Measurements from ENCODE around the gene GRIA4.

Gene GRIA4

DNA sequence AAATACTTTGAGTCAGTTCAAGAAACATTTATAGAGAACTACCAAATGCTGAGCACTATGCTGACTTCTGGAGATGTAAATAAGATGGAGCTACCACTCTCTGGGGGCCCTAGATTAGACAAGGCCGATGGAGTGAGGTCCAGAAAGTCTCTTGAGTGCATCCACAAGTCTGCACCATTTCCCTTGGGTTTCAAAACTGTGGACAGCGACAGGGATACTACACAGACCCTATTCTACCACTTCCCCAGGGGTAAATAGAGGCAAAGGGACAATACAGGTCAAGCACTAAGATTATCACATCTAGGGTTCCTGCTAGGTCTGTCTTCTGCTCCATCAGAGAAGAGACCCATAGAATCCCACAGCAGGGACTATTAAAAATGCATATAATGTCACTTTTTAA lies 183.2 kb downstream of the GRIA4 start:
- H2BK15ac ChIP-seq (ENCODE audit: low read depth, poor library complexity, severe bottlenecking): no peak overlapping the region

GRCh38 chr11:105799263-105799662 lies 189.4 kb downstream of the GRIA4 start:
- Histone ChIP-seq H4K8ac (ENCODE audit: low read length) (no peak overlapping the region), H3K23ac (ENCODE audit: low read length in 2 of 2) (no peak overlapping the region), H2BK12ac (ENCODE audit: low read length in 2 of 2) (no peak overlapping the region), H3K4ac (ENCODE audit: low read depth in 1 of 2, low read length in 2 of 2) (no peak overlapping the region), H3K9me3 (ENCODE audit: control insufficient read depth, low read length) (no peaks in the 10 kb centered on the region), H3K79me1 (replicated peaks; ENCODE audit: low read length, poor library complexity, severe bottlenecking) (no peaks in the 10 kb centered on the region), H2BK5ac (ENCODE audit: low read depth, low read length, poor library complexity, severe bottlenecking) (no peak overlapping the region), H3K27ac (ENCODE audit: low read length, poor library complexity, severe bottlenecking) (no peak overlapping the region), H3K36me3 (ENCODE audit: control insufficient read depth in 1 of 2, insufficient read depth in 2 of 2, low read depth in 1 of 2, low read length in 2 of 2) (no peaks in the 10 kb centered on the region), H3K4me2 (ENCODE audit: low read length, poor library complexity, severe bottlenecking) (no peak overlapping the region), H3K4me1 (ENCODE audit: control insufficient read depth, insufficient read depth, low read depth, low read length) (no peaks in the 10 kb centered on the region), H3K14ac (ENCODE audit: low read length in 2 of 2) (no peak overlapping the region), H3K4me3 (ENCODE audit: insufficient read depth in 1 of 2, low read depth in 1 of 2, low read length in 2 of 2) (no peak overlapping the region), H2BK120ac (ENCODE audit: low read depth, low read length) (no peak overlapping the region), H3K27me3 (ENCODE audit: control insufficient read depth in 1 of 2, insufficient read depth in 1 of 2, low read length in 2 of 2) (no peaks in the 10 kb centered on the region), H2AK5ac (ENCODE audit: low read length, severe bottlenecking) (no peak overlapping the region), H2AFZ (ENCODE audit: low read depth, low read length) (no peak overlapping the region), H2BK15ac (ENCODE audit: low read depth, poor library complexity, severe bottlenecking) (no peak overlapping the region), H3K9ac (ENCODE audit: low read length) (no peak overlapping the region), H4K91ac (ENCODE audit: low read length) (no peak overlapping the region), H3K18ac (ENCODE audit: low read depth in 1 of 2, low read length in 2 of 2) (no peak overlapping the region)
- DNase-seq: no peak
- WGBS: 90% methylated on average over 2 of the region's 2 CpGs

More for the DNA sequence above, 183.2 kb downstream of the GRIA4 start:
- Histone ChIP-seq H2AK5ac (ENCODE audit: low read length, severe bottlenecking) (no peak overlapping the region), H3K9ac (ENCODE audit: low read length) (no peak overlapping the region), H3K4me3 (ENCODE audit: insufficient read depth in 1 of 2, low read depth in 1 of 2, low read length in 2 of 2) (no peak overlapping the region), H3K18ac (ENCODE audit: low read depth in 1 of 2, low read length in 2 of 2) (no peak overlapping the region), H3K27ac (ENCODE audit: low read length, poor library complexity, severe bottlenecking) (no peak overlapping the region), H2BK12ac (ENCODE audit: low read length in 2 of 2) (no peak overlapping the region), H3K4ac (ENCODE audit: low read depth in 1 of 2, low read length in 2 of 2) (no peak overlapping the region), H2AFZ (ENCODE audit: low read depth, low read length) (no peak overlapping the region), H3K79me1 (replicated peaks; ENCODE audit: low read length, poor library complexity, severe bottlenecking) (no peaks in the 10 kb centered on the region), H3K4me2 (ENCODE audit: low read length, poor library complexity, severe bottlenecking) (no peak overlapping the region), H2BK5ac (ENCODE audit: low read depth, low read length, poor library complexity, severe bottlenecking) (no peak overlapping the region), H3K27me3 (ENCODE audit: control insufficient read depth in 1 of 2, insufficient read depth in 1 of 2, low read length in 2 of 2) (no peaks in the 10 kb centered on the region), H4K8ac (ENCODE audit: low read length) (no peak overlapping the region), H3K36me3 (ENCODE audit: control insufficient read depth in 1 of 2, insufficient read depth in 2 of 2, low read depth in 1 of 2, low read length in 2 of 2) (no peaks in the 10 kb centered on the region), H2BK120ac (ENCODE audit: low read depth, low read length) (no peak overlapping the region), H3K4me1 (ENCODE audit: control insufficient read depth, insufficient read depth, low read depth, low read length) (no peaks in the 10 kb centered on the region), H3K14ac (ENCODE audit: low read length in 2 of 2) (no peak overlapping the region), H3K23ac (ENCODE audit: low read length in 2 of 2) (no peak overlapping the region), H4K91ac (ENCODE audit: low read length) (no peak overlapping the region), H3K9me3 (ENCODE audit: control insufficient read depth, low read length) (no peaks in the 10 kb centered on the region)
- 80% methylated on average over 2 of the region's 2 CpGs for WGBS
- no peak for DNase-seq

- Histone ChIP-seq H2BK120ac (ENCODE audit: low read depth, low read length) (no peak overlapping the region), H2BK15ac (ENCODE audit: low read depth, poor library complexity, severe bottlenecking) (no peak overlapping the region), H3K18ac (ENCODE audit: low read depth in 1 of 2, low read length in 2 of 2) (no peak overlapping the region), H3K27ac (ENCODE audit: low read length, poor library complexity, severe bottlenecking) (no peak overlapping the region), H3K9ac (ENCODE audit: low read length) (no peak overlapping the region), H3K4me1 (ENCODE audit: control insufficient read depth, insufficient read depth, low read depth, low read length) (no peaks in the 10 kb centered on the region), H4K8ac (ENCODE audit: low read length) (no peak overlapping the region), H2BK12ac (ENCODE audit: low read length in 2 of 2) (no peak overlapping the region), H2AK5ac (ENCODE audit: low read length, severe bottlenecking) (no peak overlapping the region), H2BK5ac (ENCODE audit: low read depth, low read length, poor library complexity, severe bottlenecking) (no peak overlapping the region), H3K23ac (ENCODE audit: low read length in 2 of 2) (no peak overlapping the region), H3K9me3 (ENCODE audit: control insufficient read depth, low read length) (no peaks in the 10 kb centered on the region), H3K4me2 (ENCODE audit: low read length, poor library complexity, severe bottlenecking) (no peak overlapping the region), H3K4me3 (ENCODE audit: insufficient read depth in 1 of 2, low read depth in 1 of 2, low read length in 2 of 2) (no peak overlapping the region), H4K91ac (ENCODE audit: low read length) (no peak overlapping the region), H3K27me3 (ENCODE audit: control insufficient read depth in 1 of 2, insufficient read depth in 1 of 2, low read length in 2 of 2) (no peaks in the 10 kb centered on the region), H2AFZ (ENCODE audit: low read depth, low read length) (no peak overlapping the region), H3K36me3 (ENCODE audit: control insufficient read depth in 1 of 2, insufficient read depth in 2 of 2, low read depth in 1 of 2, low read length in 2 of 2) (no peaks in the 10 kb centered on the region), H3K4ac (ENCODE audit: low read depth in 1 of 2, low read length in 2 of 2) (no peak overlapping the region), H3K14ac (ENCODE audit: low read length in 2 of 2) (no peak overlapping the region), H3K79me1 (replicated peaks; ENCODE audit: low read length, poor library complexity, severe bottlenecking) (no peaks in the 10 kb centered on the region)
- DNase-seq: no peak
- 89% methylated on average over 2 of the region's 2 CpGs for WGBS
These were observed 190.0 kb downstream of the GRIA4 start for GRCh38 chr11:105799728-105800462.

DNA sequence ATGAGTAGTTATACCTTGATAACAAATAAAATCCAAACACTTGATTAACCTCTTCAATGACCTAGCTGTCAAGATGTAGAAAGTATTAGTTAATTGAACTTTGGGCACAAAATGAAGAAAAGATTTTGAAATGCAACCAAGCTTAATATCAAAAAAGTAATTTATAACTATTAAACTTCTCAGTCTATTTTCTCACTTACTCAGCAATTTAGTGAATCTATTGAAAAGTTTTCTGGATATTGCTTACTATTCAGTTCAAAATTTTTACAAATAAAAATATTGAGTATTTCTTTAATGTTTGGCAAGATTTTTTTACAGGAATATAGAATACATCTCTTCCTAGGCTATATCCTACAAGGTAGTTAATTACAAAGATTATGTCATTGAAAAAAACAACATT lies 192.5 kb downstream of the GRIA4 start:
- no peak overlapping the region for H3K4me3 ChIP-seq (ENCODE audit: insufficient read depth in 1 of 2, low read depth in 1 of 2, low read length in 2 of 2)
- no peaks in the 10 kb centered on the region for H3K79me1 ChIP-seq (replicated peaks; ENCODE audit: low read length, poor library complexity, severe bottlenecking)
- no peaks in the 10 kb centered on the region for H3K27me3 ChIP-seq (ENCODE audit: control insufficient read depth in 1 of 2, insufficient read depth in 1 of 2, low read length in 2 of 2)
- no peak overlapping the region for H2AFZ ChIP-seq (ENCODE audit: low read depth, low read length)
- H3K4ac ChIP-seq (ENCODE audit: low read depth in 1 of 2, low read length in 2 of 2): no peak overlapping the region
- no peak overlapping the region for H3K14ac ChIP-seq (ENCODE audit: low read length in 2 of 2)
- no peak overlapping the region for H2AK5ac ChIP-seq (ENCODE audit: low read length, severe bottlenecking)
- no peak for DNase-seq
- H2BK5ac ChIP-seq (ENCODE audit: low read depth, low read length, poor library complexity, severe bottlenecking): no peak overlapping the region
- no peak overlapping the region for H3K23ac ChIP-seq (ENCODE audit: low read length in 2 of 2)
- H3K27ac ChIP-seq (ENCODE audit: low read length, poor library complexity, severe bottlenecking): no peak overlapping the region
- no peak overlapping the region for H2BK15ac ChIP-seq (ENCODE audit: low read depth, poor library complexity, severe bottlenecking)
- H3K4me2 ChIP-seq (ENCODE audit: low read length, poor library complexity, severe bottlenecking): no peak overlapping the region
- H3K9ac ChIP-seq (ENCODE audit: low read length): no peak overlapping the region
- H4K8ac ChIP-seq (ENCODE audit: low read length): no peak overlapping the region
- no peaks in the 10 kb centered on the region for H3K36me3 ChIP-seq (ENCODE audit: control insufficient read depth in 1 of 2, insufficient read depth in 2 of 2, low read depth in 1 of 2, low read length in 2 of 2)
- H3K18ac ChIP-seq (ENCODE audit: low read depth in 1 of 2, low read length in 2 of 2): no peak overlapping the region
- H3K9me3 ChIP-seq (ENCODE audit: control insufficient read depth, low read length): no peaks in the 10 kb centered on the region
- H4K91ac ChIP-seq (ENCODE audit: low read length): no peak overlapping the region
- H3K4me1 ChIP-seq (ENCODE audit: control insufficient read depth, insufficient read depth, low read depth, low read length): no peaks in the 10 kb centered on the region
- H2BK120ac ChIP-seq (ENCODE audit: low read depth, low read length): no peak overlapping the region
- H2BK12ac ChIP-seq (ENCODE audit: low read length in 2 of 2): no peak overlapping the region
